Esophagus muscularis mucosa (tissue), 3 donors: ENCODE results near the gene RASGRF2.
"Not testable (repeated sequence)": the region's sequence is repeated elsewhere in the genome, so short reads cannot be mapped to it uniquely, and the experiment has no call there.

Source experiments
- CTCF ChIP-seq, 3 experiments: fragments of 200-600 bp in 2 of 3; fragments of 450-650 bp in 1 of 3; sonication (generic) in 2 of 3; IDR thresholded peaks; one replicate each; pipeline ENCODE4 v1.5.1; 2017 to 2019; ENCODE audit warnings: antibody characterized with exemption in 3 of 3, mild to moderate bottlenecking in 2 of 3, moderate library complexity in 1 of 3
- POLR2A ChIP-seq: fragments of 450-650 bp; IDR thresholded peaks from one replicate; pipeline ENCODE4 v1.6.1; 2017; ENCODE audit warnings: antibody characterized with exemption, moderate library complexity, mild to moderate bottlenecking, low read depth
- POLR2AphosphoS5 ChIP-seq, 2 donors: sonication (generic); formaldehyde crosslinking; IDR thresholded peaks; one replicate each; pipeline ENCODE4 v1.6.1; 2017; ENCODE audit warnings: antibody characterized with exemption in 2 of 2

GRCh38 chr5:81270394-81271027, 310.3 kb downstream of the RASGRF2 start:
- TF ChIP-seq CTCF (IDR thresholded peaks at IDR 0.05); POLR2A; POLR2AphosphoS5 (IDR thresholded peaks at IDR 0.05): not testable (repeated sequence)
